ENCODE results near the gene VDR.

The VDR gene

DNA sequence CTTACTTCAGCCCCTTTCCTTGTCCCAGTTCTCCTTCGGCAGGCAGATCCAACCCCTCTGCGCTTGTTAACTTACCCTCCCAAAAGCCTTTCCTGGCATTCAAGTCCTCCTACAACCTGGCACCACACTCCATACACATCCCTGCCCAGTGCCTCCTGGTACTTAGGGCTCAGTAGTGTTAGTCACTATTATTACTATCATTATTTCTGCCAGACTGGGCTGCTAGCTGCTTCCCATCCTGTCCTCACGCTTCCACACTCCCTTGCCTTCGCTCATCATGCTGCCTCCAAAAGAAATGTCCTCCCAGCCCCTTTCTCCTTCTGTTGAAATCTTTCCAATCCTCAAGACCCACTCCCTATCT is 83.5 kb downstream of the VDR start:
- H3K27me3 ChIP-seq (ENCODE audit: low read depth, low read length), result no peaks in the 10 kb centered on the region
- peaks cover 61% of the 10 kb centered on the region for H3K4me1 ChIP-seq (ENCODE audit: low read length)
- H3K9me3 ChIP-seq (ENCODE audit: insufficient read depth, low read length), result no peaks in the 10 kb centered on the region
- no peaks in the 10 kb centered on the region for H4K20me1 ChIP-seq (ENCODE audit: insufficient read depth, low read length)
- no peak overlapping the region for H3K27ac ChIP-seq (ENCODE audit: low read length)
- no peak overlapping the region for H3K9ac ChIP-seq (ENCODE audit: low read length)
- peaks cover 43% of the 10 kb centered on the region for H3K79me2 ChIP-seq (ENCODE audit: low read length)
- no peak overlapping the region for H3K4me3 ChIP-seq (ENCODE audit: low read length)
- H3K36me3 ChIP-seq (replicated peaks; ENCODE audit: low read depth, low read length), result no peaks in the 10 kb centered on the region
- H2AFZ ChIP-seq (ENCODE audit: low read depth, low read length), result no peak overlapping the region
- H3K4me2 ChIP-seq (ENCODE audit: low read length), result peak overlapping the region; percentile 95; the same call in 1 of the 2 replicates
- TF ChIP-seq EZH2phosphoT487 (IDR thresholded peaks at IDR 0.05; ENCODE audit: low read depth), result no peak
- TF ChIP-seq, protein P1, sequence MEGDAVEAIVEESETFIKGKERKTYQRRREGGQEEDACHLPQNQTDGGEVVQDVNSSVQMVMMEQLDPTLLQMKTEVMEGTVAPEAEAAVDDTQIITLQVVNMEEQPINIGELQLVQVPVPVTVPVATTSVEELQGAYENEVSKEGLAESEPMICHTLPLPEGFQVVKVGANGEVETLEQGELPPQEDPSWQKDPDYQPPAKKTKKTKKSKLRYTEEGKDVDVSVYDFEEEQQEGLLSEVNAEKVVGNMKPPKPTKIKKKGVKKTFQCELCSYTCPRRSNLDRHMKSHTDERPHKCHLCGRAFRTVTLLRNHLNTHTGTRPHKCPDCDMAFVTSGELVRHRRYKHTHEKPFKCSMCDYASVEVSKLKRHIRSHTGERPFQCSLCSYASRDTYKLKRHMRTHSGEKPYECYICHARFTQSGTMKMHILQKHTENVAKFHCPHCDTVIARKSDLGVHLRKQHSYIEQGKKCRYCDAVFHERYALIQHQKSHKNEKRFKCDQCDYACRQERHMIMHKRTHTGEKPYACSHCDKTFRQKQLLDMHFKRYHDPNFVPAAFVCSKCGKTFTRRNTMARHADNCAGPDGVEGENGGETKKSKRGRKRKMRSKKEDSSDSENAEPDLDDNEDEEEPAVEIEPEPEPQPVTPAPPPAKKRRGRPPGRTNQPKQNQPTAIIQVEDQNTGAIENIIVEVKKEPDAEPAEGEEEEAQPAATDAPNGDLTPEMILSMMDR (IDR thresholded peaks at IDR 0.05; ENCODE audit: low read depth, low read length), result no peak

DNA sequence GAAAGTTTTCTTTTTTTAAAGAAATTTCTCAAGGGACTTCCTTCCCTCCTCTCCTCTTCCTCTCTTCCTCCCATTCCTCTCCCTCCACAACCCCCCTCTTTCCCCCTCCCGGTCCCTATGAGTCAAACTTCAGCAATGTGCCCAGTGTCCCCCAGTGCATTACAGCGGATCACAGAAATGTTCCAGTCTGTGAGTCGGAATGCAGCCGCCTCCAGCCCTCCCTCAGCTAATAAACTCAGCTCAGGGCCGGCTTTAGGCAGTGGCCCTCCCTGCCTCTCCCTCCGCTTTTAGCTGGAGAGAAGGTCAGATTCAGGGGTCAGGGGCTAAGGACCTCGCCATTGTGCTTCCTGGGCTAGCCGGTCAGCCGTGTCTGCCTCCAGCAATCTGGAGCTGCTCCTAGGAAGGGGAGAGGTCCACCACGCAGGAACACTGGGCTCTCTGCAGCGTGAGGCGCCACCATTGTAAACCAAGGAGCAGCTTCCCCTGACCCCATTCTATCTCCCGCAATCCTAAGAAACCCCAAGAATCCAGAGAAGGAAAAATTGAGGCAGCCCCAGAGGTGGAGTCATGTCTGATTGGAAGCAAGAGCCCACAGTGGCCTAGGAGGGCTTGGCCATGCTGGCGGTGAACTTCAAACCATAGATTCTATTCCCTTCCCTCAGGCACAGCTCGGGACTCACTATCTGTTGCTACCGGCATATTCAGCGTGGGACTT is 84.0 kb downstream of the VDR start:
- H3K9ac ChIP-seq (ENCODE audit: low read length), result peak overlapping the region; percentile 88

DNA sequence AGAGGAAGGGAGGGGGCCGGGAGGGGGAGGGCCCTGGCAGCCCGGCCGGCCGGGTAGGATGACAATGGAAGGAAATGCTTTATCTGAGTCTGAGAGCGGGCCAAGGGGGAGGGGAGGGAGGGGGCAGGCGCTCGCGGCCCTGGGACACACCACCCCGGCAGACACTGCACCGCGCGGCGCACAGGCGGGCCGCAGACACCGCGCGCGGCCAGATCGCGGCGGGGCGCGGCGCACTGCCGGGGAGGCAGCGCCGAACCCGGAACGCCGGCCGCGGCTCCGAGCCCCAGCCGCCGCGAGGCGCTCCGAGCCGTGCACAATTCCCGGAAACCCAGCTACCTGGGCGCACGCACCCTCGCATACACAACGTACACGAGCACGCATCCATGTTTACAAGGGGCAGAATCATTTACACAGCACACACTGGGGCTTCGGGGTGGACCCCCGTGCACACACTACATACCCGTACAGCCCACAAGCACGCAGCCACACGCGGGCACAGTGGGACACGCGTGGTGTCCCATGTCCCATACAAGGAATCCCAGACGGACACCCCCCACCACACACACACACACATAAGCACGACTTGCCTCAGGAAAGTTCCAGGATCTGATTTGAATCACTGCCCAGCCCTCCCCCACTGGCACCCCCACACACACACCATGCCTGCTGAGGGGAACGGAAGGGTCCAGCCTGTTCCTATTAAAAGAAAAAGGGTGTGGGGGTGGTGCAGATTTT is 84.7 kb downstream of the VDR start, which contains the start of gene HDAC7:
HDAC7 (minus strand) TSS at position 8 of the 735 bp plus-strand sequence. CDS start 118 bp downstream, outside the sequence.
- H3K4me3 ChIP-seq (ENCODE audit: low read length), result peak within 1 kb of the TSS; percentile 79
- peaks cover 3% of the 10 kb centered on the region for H3K36me3 ChIP-seq (replicated peaks; ENCODE audit: low read depth, low read length)
- TF ChIP-seq EZH2phosphoT487 (IDR thresholded peaks at IDR 0.05; ENCODE audit: low read depth), result no peak
- TF ChIP-seq, protein P1 (IDR thresholded peaks at IDR 0.05; ENCODE audit: low read depth, low read length), result no peak
- no peak within 1 kb of the TSS for H2AFZ ChIP-seq (ENCODE audit: low read depth, low read length)
- H3K27ac ChIP-seq (ENCODE audit: low read length), result peak within 1 kb of the TSS; percentile 69
- H3K9me3 ChIP-seq (ENCODE audit: insufficient read depth, low read length), result no peaks in the 10 kb centered on the region
- H3K4me1 ChIP-seq (ENCODE audit: low read length), result peaks cover 59% of the 10 kb centered on the region
- peaks cover 56% of the 10 kb centered on the region for H3K79me2 ChIP-seq (ENCODE audit: low read length)
- H3K4me2 ChIP-seq (ENCODE audit: low read length), result peak within 1 kb of the TSS; percentile 96
- no peaks in the 10 kb centered on the region for H4K20me1 ChIP-seq (ENCODE audit: insufficient read depth, low read length)
- H3K9ac ChIP-seq (ENCODE audit: low read length), result peak within 1 kb of the TSS; percentile 88
- H3K27me3 ChIP-seq (ENCODE audit: low read depth, low read length), result no peaks in the 10 kb centered on the region

More for the DNA sequence above, 84.0 kb downstream of the VDR start:
- peak overlapping the region; percentile 95 for H3K4me2 ChIP-seq (ENCODE audit: low read length)
- no peaks in the 10 kb centered on the region for H3K36me3 ChIP-seq (replicated peaks; ENCODE audit: low read depth, low read length)
- H3K79me2 ChIP-seq (ENCODE audit: low read length), result peaks cover 48% of the 10 kb centered on the region
- no peak overlapping the region for H2AFZ ChIP-seq (ENCODE audit: low read depth, low read length)
- H4K20me1 ChIP-seq (ENCODE audit: insufficient read depth, low read length), result no peaks in the 10 kb centered on the region
- peak overlapping the region; percentile 79 for H3K4me3 ChIP-seq (ENCODE audit: low read length)
- no peaks in the 10 kb centered on the region for H3K27me3 ChIP-seq (ENCODE audit: low read depth, low read length)
- TF ChIP-seq EZH2phosphoT487 (IDR thresholded peaks at IDR 0.05; ENCODE audit: low read depth), result no peak
- TF ChIP-seq, protein P1 (IDR thresholded peaks at IDR 0.05; ENCODE audit: low read depth, low read length), result no peak
- peak overlapping the region; percentile 69 for H3K27ac ChIP-seq (ENCODE audit: low read length)
- peaks cover 60% of the 10 kb centered on the region for H3K4me1 ChIP-seq (ENCODE audit: low read length)
- no peaks in the 10 kb centered on the region for H3K9me3 ChIP-seq (ENCODE audit: insufficient read depth, low read length)
